ENCODE results near the gene SAMD15. TPM values are rescaled to one million over a fixed set of nuclear protein-coding genes. Genes with fewer than 3 reads are reported as not detected.

The SAMD15 gene
- total and polyA plus RNA-seq, 8 donors: 1.7 to 5.7 (median 4.3) TPM

DNA sequence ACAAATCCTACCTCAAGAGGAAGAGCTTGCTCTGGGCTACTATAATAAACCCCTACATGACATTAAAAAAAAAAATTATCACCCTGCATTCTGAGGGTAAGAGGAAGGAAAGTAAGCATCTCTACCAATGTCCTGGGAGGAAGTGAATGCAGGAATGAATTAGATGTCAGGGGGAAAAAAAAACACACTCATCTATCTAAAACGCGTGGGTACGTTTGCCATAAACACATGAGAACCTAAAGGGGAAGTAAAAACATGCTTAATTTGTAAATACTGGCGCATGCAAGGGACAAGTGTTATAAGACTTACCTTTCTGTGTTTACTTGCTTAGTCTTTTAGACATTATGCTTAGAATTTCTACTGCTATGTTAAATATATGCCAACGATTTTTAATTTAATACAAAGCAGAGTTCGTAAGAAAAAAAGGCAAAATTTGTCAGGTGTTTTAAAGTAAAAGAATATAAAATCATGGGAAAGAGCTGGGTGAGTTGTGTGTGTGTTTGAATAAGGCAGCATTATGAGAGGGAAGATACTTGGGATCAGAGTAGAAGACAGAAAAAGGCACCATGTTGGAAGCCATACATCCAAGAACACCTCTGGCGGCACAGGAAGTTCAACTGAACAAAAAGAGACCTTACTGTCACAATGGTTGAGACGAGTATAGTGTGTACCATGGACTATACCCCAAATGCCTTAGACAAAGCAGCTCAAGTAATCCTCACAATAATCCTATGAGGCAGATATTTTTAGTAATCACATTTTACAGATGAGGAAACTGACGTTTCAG, 1.8 kb upstream of the SAMD15 start:
- intact Hi-C loops (cut with DNase I): no loop called here
- Histone ChIP-seq H3K4me1 (peaks cover 5 to 40% of the 10 kb centered on the region in 2 donors), H3K27me3 (no peaks in the 10 kb centered on the region), H3K36me3 (no peaks in the 10 kb centered on the region), H3K9me3 (no peaks in the 10 kb centered on the region), H3K4me3 (peak overlapping the region in 1 of 2 donors; percentile 75), H3K27ac (no peak overlapping the region)
- ATAC-seq (no peak), DNase-seq (no peak)
- TF ChIP-seq, protein P1, sequence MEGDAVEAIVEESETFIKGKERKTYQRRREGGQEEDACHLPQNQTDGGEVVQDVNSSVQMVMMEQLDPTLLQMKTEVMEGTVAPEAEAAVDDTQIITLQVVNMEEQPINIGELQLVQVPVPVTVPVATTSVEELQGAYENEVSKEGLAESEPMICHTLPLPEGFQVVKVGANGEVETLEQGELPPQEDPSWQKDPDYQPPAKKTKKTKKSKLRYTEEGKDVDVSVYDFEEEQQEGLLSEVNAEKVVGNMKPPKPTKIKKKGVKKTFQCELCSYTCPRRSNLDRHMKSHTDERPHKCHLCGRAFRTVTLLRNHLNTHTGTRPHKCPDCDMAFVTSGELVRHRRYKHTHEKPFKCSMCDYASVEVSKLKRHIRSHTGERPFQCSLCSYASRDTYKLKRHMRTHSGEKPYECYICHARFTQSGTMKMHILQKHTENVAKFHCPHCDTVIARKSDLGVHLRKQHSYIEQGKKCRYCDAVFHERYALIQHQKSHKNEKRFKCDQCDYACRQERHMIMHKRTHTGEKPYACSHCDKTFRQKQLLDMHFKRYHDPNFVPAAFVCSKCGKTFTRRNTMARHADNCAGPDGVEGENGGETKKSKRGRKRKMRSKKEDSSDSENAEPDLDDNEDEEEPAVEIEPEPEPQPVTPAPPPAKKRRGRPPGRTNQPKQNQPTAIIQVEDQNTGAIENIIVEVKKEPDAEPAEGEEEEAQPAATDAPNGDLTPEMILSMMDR (IDR thresholded peaks at IDR 0.05): no peak

DNA sequence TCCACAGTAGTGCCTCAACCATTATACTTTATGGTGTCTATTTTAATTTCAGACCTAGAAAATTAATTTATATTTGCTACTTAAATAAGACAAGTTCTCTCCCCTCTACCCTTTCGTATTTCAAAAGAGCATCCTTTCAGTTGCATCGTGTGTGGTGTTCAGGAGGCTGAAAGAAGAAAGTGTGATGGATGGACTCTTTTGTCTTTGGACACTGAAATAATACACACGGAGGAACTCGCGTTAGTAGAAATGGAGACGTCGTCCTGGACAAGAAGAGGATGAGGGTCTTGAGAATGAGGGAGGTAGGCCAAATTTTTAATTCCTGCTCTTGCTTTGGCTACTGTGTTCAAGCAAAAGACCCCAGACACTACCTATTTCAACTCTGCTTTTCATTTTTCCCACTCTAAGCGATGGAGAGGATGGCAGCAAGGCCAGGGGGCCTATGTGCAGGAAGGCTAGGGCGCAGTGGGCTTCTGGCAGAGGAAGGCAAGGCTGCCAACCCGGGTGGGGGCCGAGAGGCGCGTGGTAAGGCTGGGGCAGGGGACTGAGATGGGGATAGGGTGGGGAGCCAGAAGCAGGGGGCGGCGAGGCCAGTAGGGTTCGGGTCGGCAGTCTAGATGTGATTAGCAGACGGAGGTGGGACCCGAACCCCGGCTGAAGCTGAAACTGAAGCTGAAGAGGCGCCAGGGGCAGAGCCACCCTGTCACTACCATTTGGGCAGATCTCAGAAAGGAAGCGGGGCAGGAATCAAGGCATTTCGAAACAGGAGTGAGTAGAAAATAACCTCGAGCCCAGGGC, 1.0 kb upstream of the SAMD15 start:
- H3K36me3 ChIP-seq: no peaks in the 10 kb centered on the region
- no peaks in the 10 kb centered on the region for H3K27me3 ChIP-seq
- peak overlapping the region; percentile 85 to 90 for H3K27ac ChIP-seq
- TF ChIP-seq, protein P1 (IDR thresholded peaks at IDR 0.05): no peak
- peak overlapping the region; percentile 75 to 95 for H3K4me3 ChIP-seq
- peaks cover 5 to 40% of the 10 kb centered on the region in 2 donors for H3K4me1 ChIP-seq
- DNase-seq (peak; percentile 17 to 85 (median 30)), ATAC-seq (peak; percentile 9)
- no peaks in the 10 kb centered on the region for H3K9me3 ChIP-seq
- intact Hi-C loops (cut with DNase I): no loop called here

DNA sequence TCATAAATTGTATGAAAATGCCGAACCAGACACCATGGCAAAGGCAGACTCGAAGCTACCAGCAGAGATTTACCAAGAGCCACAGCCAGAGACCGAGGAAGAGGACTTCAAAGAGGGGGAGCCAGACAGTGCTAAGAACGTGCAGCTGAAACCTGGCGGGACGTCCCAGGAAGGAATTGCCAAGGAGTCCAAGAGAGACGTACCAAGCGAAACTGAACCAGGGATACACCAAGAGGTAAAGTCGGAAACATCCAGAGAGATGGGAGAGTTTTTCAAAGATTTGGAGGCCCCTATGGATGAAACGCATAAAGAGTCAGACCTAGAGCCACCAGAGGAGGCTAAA, 294 bp downstream of the SAMD15 start:
- Histone ChIP-seq H3K4me3 (peak overlapping the region; percentile 75 to 95), H3K9me3 (no peaks in the 10 kb centered on the region), H3K27me3 (no peaks in the 10 kb centered on the region), H3K36me3 (no peaks in the 10 kb centered on the region), H3K27ac (peak overlapping the region in 1 of 2 donors; percentile 90), H3K4me1 (peaks cover 5 to 36% of the 10 kb centered on the region in 2 donors)
- no peak for DNase-seq
- TF ChIP-seq, protein P1 (IDR thresholded peaks at IDR 0.05): no peak
- ATAC-seq: peak; percentile 4
- intact Hi-C loops (cut with DNase I): no loop called here

DNA sequence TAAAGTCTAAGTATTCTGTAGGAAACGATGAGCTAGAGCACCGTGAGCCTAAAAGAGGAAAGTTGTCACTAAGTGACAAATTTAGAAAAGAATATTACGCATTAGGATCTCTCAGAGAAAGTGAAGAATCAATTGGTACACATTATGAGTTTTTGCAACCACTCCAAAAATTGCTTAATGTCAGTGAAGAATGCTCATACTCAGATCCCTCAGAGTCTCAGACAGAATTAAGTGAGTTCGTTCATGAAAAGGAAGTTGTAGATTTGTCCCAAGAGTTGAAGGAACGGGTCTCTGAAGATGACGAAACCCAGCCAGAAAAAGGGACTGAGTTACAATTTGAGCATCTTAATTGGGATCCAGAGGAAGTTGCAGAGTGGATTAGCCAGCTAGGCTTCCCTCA, 1.5 kb downstream of the SAMD15 start:
- TF ChIP-seq, protein P1 (IDR thresholded peaks at IDR 0.05): no peak
- H3K4me3 ChIP-seq: no peak overlapping the region
- H3K27me3 ChIP-seq: no peaks in the 10 kb centered on the region
- peaks cover 5 to 34% of the 10 kb centered on the region in 2 donors for H3K4me1 ChIP-seq
- no peaks in the 10 kb centered on the region for H3K9me3 ChIP-seq
- no peak overlapping the region for H3K27ac ChIP-seq
- DNase-seq (no peak), ATAC-seq (no peak)
- no peaks in the 10 kb centered on the region for H3K36me3 ChIP-seq
- intact Hi-C loops (cut with DNase I): no loop called here

DNA sequence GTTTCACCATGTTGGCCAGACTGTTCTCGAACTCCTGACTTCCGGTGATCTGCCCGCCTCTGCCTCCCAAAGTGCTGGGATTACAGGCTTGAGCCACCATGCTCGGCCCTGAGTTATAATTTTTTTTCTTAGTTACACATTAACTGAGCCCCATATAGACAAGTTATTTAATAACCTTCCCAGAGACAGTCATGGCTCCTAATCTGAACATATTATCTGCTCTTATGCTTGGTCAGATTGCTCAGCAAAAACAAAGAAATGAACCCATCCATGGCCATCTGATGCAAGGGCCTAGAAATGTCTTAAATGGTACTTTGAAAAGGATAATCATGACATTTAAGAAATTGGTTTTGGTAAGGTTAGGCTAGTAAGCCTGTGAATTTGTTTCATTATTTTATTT, 13.0 kb downstream of the SAMD15 start:
- Histone ChIP-seq H3K4me1 (no peaks in the 10 kb centered on the region), H3K27me3 (no peaks in the 10 kb centered on the region), H3K4me3 (no peak overlapping the region), H3K9me3 (no peaks in the 10 kb centered on the region), H3K27ac (no peak overlapping the region), H3K36me3 (no peaks in the 10 kb centered on the region)
- TF ChIP-seq, protein P1 (IDR thresholded peaks at IDR 0.05): no peak
- ATAC-seq (no peak), DNase-seq (no peak)
- intact Hi-C loops (cut with DNase I): no loop called here
